ENCODE data around the gene C22orf42. TPM values are rescaled to one million over a fixed set of nuclear protein-coding genes. Genes with fewer than 3 reads are reported as not detected.
A peak's percentile ranks its signal among the peaks of the same experiment; 100 is the strongest.

C22orf42 gene

DNA sequence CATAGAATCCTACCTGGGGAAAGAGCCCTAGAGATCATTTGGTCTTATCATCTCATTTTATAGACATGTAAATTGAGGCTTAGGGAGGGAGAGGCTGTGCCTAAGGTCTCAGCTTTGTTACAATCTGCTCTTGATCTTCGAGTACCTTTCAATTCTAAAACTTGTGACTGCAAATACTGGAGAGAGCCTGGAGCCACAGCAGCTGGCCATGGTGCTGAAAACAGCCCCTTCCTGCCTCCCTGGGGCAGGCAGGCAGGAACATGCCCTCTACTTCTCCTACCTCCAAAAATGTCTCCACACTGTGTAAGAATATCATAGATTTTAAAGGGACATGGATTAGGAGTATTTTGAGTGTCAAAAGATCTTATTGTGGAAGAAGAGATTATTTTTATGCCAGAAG is 52.2 kb downstream of the C22orf42 start:
- no peak overlapping the region for H3K4me2 ChIP-seq (ENCODE audit: low read length)
- H2BK5ac ChIP-seq (ENCODE audit: low read length): no peak overlapping the region
- H3K23ac ChIP-seq (ENCODE audit: low read length): no peak overlapping the region
- H3K4me3 ChIP-seq (ENCODE audit: low read length): no peak overlapping the region
- H3K4ac ChIP-seq (ENCODE audit: low read depth, low read length): no peak overlapping the region
- H3K9ac ChIP-seq (ENCODE audit: low read length): no peak overlapping the region
- no peaks in the 10 kb centered on the region for H3K4me1 ChIP-seq (ENCODE audit: control insufficient read depth, low read depth, low read length)
- no peak overlapping the region for H2AK5ac ChIP-seq (ENCODE audit: low read length)
- no CpG with 5 or more reads among the region's 1 CpG for WGBS (ENCODE audit: extremely low coverage, insufficient coverage, low lambda C conversion rate)
- H3K36me3 ChIP-seq (ENCODE audit: control insufficient read depth, insufficient read depth, low read length): no peaks in the 10 kb centered on the region
- no peaks in the 10 kb centered on the region for H3K79me1 ChIP-seq (ENCODE audit: low read length)
- H3K27me3 ChIP-seq (ENCODE audit: insufficient read depth, low read length, poor library complexity): no peaks in the 10 kb centered on the region
- no peak overlapping the region for H3K27ac ChIP-seq (ENCODE audit: low read depth, low read length)
- H4K5ac ChIP-seq (ENCODE audit: low read length): no peak overlapping the region
- no peak overlapping the region for H3K56ac ChIP-seq (ENCODE audit: low read length)
- peak; percentile 55 for DNase-seq
- no peak overlapping the region for H4K8ac ChIP-seq (ENCODE audit: low read depth, low read length)
- H2BK120ac ChIP-seq (ENCODE audit: low read depth, low read length): no peak overlapping the region
- H3K79me2 ChIP-seq (ENCODE audit: control insufficient read depth, insufficient read depth, low read length): no peaks in the 10 kb centered on the region
- no peak overlapping the region for H2BK15ac ChIP-seq (replicated peaks; ENCODE audit: low read depth)
- no peak overlapping the region for H3K18ac ChIP-seq (ENCODE audit: low read length)

DNA sequence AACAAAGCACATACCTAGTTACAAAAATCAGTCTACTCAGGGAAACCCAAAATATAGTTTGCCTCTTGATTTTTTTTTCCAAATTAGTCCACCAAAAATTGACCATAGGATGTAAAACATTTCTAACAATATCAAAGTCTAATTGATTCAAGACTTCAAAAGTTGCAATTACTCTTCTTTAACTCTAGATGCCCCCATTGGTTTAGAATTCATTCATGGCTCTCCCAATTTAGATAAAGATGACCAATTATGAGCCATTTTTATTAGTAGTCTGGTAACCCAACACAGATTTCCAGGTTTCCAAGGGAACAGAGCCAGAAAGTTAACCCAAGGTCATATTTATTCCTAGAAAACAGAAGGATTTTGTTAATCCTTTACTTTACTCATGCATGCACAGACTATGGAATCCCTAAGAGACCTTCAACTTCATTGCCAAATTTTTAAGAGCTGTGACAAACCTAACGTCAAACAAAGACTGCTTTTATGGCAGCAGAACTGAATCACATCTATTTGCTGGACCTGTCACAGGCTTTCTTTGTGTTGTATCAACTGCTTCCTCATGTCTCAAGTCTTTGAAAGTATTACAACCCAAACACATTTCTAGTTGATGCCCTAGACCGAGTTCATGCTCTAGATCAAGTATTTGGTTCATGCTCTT is 55.3 kb downstream of the C22orf42 start:
- Histone ChIP-seq H3K27ac (ENCODE audit: low read depth, low read length) (no peak overlapping the region), H3K18ac (ENCODE audit: low read length) (no peak overlapping the region), H2BK15ac (replicated peaks; ENCODE audit: low read depth) (no peak overlapping the region), H3K79me2 (ENCODE audit: control insufficient read depth, insufficient read depth, low read length) (no peaks in the 10 kb centered on the region), H3K56ac (ENCODE audit: low read length) (no peak overlapping the region), H2BK120ac (ENCODE audit: low read depth, low read length) (no peak overlapping the region), H3K4ac (ENCODE audit: low read depth, low read length) (no peak overlapping the region), H3K9ac (ENCODE audit: low read length) (no peak overlapping the region), H3K23ac (ENCODE audit: low read length) (no peak overlapping the region), H2BK5ac (ENCODE audit: low read length) (no peak overlapping the region), H3K4me1 (ENCODE audit: control insufficient read depth, low read depth, low read length) (no peaks in the 10 kb centered on the region), H2AK5ac (ENCODE audit: low read length) (no peak overlapping the region), H3K27me3 (ENCODE audit: insufficient read depth, low read length, poor library complexity) (no peaks in the 10 kb centered on the region), H3K36me3 (ENCODE audit: control insufficient read depth, insufficient read depth, low read length) (no peaks in the 10 kb centered on the region), H4K5ac (ENCODE audit: low read length) (no peak overlapping the region), H3K4me2 (ENCODE audit: low read length) (no peak overlapping the region), H3K79me1 (ENCODE audit: low read length) (no peaks in the 10 kb centered on the region), H3K4me3 (ENCODE audit: low read length) (no peak overlapping the region), H4K8ac (ENCODE audit: low read depth, low read length) (no peak overlapping the region)
- no peak for DNase-seq
- WGBS (ENCODE audit: extremely low coverage, insufficient coverage, low lambda C conversion rate): no CpG with 5 or more reads among the region's 2 CpGs

DNA sequence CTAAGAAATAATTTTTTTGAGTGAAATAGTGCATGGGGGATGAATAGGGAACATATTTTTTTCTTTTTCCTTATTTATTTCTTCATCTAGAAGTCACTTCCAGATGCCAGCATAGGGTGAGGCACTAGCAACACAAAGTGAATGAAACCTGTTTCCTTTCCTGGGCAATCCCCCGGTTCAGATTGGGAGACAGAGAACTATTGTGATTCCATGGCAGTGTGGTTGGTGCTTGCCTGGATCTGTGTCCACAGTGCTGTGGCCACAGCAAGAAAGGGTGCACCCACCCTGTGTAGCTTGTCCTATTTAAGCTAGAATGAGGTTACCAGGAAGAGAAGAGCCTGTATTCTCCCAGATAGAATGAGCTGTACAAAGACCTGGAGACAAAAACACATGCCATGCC is 58.4 kb downstream of the C22orf42 start:
- no peak overlapping the region for H3K4me2 ChIP-seq (ENCODE audit: low read length)
- no peak overlapping the region for H3K18ac ChIP-seq (ENCODE audit: low read length)
- no peak overlapping the region for H3K4me3 ChIP-seq (ENCODE audit: low read length)
- H3K4me1 ChIP-seq (ENCODE audit: control insufficient read depth, low read depth, low read length): no peaks in the 10 kb centered on the region
- H3K4ac ChIP-seq (ENCODE audit: low read depth, low read length): no peak overlapping the region
- no CpG with 5 or more reads among the region's 1 CpG for WGBS (ENCODE audit: extremely low coverage, insufficient coverage, low lambda C conversion rate)
- no peaks in the 10 kb centered on the region for H3K27me3 ChIP-seq (ENCODE audit: insufficient read depth, low read length, poor library complexity)
- H3K79me1 ChIP-seq (ENCODE audit: low read length): no peaks in the 10 kb centered on the region
- H4K5ac ChIP-seq (ENCODE audit: low read length): no peak overlapping the region
- no peak for DNase-seq
- H2AK5ac ChIP-seq (ENCODE audit: low read length): no peak overlapping the region
- no peaks in the 10 kb centered on the region for H3K79me2 ChIP-seq (ENCODE audit: control insufficient read depth, insufficient read depth, low read length)
- no peak overlapping the region for H3K23ac ChIP-seq (ENCODE audit: low read length)
- no peak overlapping the region for H3K9ac ChIP-seq (ENCODE audit: low read length)
- no peak overlapping the region for H2BK15ac ChIP-seq (replicated peaks; ENCODE audit: low read depth)
- no peak overlapping the region for H2BK120ac ChIP-seq (ENCODE audit: low read depth, low read length)
- no peak overlapping the region for H3K56ac ChIP-seq (ENCODE audit: low read length)
- no peak overlapping the region for H4K8ac ChIP-seq (ENCODE audit: low read depth, low read length)
- H3K36me3 ChIP-seq (ENCODE audit: control insufficient read depth, insufficient read depth, low read length): no peaks in the 10 kb centered on the region
- H2BK5ac ChIP-seq (ENCODE audit: low read length): no peak overlapping the region
- no peak overlapping the region for H3K27ac ChIP-seq (ENCODE audit: low read depth, low read length)

Small RNAs within 50 kb of the gene (small RNA-seq; reads per million reads assigned to genes)
- not detected for gene AP1B1P2 (ENCODE audit: insufficient read depth)
- gene RF02171 (ENCODE audit: insufficient read depth): not detected
